Measurements from ENCODE around the gene ASB1. TPM values are rescaled to one million over a fixed set of nuclear protein-coding genes. Genes with fewer than 3 reads are reported as not detected.

The ASB1 gene
- total and polyA plus RNA-seq, 8 donors = 10.7 to 36.8 (median 18.5) TPM

DNA sequence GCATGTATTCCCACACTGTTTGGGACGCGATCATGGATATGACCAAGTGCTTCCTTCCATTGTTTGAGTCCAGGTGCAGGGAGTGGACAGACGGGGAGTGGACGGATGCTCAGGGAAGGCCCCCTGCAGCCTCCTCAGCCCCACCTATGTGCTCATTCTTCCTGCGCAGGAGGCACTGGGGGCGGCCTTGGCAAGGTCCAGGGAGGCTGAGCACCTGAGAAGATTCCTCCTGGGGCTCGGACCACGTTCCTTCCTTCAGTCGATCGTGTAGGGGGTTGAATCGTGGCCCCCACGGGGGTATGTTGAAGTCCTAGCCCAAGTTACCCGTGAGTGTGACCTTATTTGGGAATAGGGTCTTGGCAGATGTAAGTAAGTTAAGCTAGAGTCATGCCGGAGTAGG lies 60.4 kb downstream of the ASB1 start:
- Histone ChIP-seq H3K36me3 (no peaks in the 10 kb centered on the region), H3K27ac (no peak overlapping the region), H3K27me3 (no peaks in the 10 kb centered on the region), H3K4me1 (no peaks in the 10 kb centered on the region), H3K9me3 (peaks cover 0 to 3% (median 0%) of the 10 kb centered on the region in 4 donors), H3K4me3 (no peak overlapping the region)
- DNase-seq = peak in 1 of 2 donors; percentile 23
- TF ChIP-seq, protein P1, sequence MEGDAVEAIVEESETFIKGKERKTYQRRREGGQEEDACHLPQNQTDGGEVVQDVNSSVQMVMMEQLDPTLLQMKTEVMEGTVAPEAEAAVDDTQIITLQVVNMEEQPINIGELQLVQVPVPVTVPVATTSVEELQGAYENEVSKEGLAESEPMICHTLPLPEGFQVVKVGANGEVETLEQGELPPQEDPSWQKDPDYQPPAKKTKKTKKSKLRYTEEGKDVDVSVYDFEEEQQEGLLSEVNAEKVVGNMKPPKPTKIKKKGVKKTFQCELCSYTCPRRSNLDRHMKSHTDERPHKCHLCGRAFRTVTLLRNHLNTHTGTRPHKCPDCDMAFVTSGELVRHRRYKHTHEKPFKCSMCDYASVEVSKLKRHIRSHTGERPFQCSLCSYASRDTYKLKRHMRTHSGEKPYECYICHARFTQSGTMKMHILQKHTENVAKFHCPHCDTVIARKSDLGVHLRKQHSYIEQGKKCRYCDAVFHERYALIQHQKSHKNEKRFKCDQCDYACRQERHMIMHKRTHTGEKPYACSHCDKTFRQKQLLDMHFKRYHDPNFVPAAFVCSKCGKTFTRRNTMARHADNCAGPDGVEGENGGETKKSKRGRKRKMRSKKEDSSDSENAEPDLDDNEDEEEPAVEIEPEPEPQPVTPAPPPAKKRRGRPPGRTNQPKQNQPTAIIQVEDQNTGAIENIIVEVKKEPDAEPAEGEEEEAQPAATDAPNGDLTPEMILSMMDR (IDR thresholded peaks at IDR 0.05) = no peak
- TF ChIP-seq POLR2A (IDR thresholded peaks at IDR 0.05) = no peak
- TF ChIP-seq EP300 (IDR thresholded peaks at IDR 0.05) = no peak
- TF ChIP-seq POLR2AphosphoS5 (IDR thresholded peaks at IDR 0.05) = no peak
- WGBS, 5 donors = 84 to 89% (median 88%) methylated on average over 14 of the region's 14 CpGs
- intact Hi-C loops (cut with DNase I; ENCODE audit: low total_unique reads) = no loop called here

DNA sequence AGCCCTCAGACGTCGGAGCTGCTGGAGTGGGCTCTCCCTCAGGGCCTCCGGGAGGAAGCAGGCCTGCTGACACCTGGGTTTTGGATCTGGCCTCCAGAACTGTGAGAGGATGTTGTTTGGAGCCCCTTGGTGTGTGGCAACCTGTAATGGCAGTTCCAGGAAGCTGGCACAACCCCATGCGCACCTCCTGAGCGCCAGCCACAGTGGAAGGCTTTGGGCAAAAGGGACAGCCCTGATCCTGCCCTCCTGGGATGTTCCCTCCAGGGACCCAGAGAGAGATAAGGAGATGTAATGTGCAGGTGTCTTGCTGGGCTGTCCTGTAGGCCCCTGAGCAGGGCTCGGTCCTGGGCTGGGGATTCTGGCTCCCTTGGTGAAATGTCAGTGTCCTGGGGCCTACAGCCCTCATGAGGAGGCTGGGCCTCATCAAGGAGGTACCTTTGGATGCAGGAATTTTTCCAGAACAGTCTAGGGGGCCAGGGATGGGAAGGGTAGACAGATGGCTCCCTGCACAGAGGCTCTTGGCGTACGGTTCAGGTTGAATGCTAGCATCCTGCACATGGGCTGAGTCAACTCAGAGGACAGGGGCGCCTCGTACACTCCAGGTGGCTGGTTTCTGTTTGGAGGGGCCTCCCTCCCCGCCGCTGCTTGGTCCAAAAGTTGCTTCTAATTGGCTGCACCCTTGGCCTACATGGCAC lies 61.1 kb downstream of the ASB1 start:
- no peak overlapping the region for H3K4me3 ChIP-seq
- no peak overlapping the region for H3K27ac ChIP-seq
- no peaks in the 10 kb centered on the region for H3K36me3 ChIP-seq
- peaks cover 0 to 3% (median 0%) of the 10 kb centered on the region in 4 donors for H3K9me3 ChIP-seq
- TF ChIP-seq POLR2A (IDR thresholded peaks at IDR 0.05) (no peak), POLR2AphosphoS5 (IDR thresholded peaks at IDR 0.05) (no peak), EP300 (IDR thresholded peaks at IDR 0.05) (no peak)
- TF ChIP-seq, protein P1 (IDR thresholded peaks at IDR 0.05) = no peak
- H3K4me1 ChIP-seq = no peaks in the 10 kb centered on the region
- DNase-seq = peak in 1 of 2 donors; percentile 17
- intact Hi-C loops (cut with DNase I; ENCODE audit: low total_unique reads) = no loop called here
- WGBS, 5 donors = 81 to 94% (median 90%) methylated on average over 8 to 12 of the region's 12 CpGs
- no peaks in the 10 kb centered on the region for H3K27me3 ChIP-seq

DNA sequence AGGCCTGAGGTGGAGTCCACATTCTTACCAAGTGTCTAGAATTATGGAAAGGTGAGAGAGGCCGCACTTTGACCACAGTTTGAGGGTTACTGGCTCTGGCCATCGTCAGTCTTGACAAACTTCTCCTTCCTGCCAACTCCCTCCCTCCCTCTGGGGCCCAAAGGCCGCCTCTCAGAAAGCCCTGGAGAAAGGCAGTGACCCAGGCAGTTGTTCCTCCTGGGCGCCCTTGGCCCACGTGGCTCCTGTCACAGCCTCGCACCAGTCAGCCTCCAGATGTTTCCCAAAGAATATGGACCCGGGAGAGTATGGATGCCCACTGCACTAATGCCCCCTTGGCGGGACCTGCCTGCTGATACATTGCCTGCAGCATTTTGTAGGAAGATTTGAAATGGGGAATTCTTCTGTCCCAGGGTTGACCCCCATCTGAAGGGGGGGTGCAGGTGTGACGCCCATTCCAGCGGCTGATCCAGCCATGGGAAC lies 61.7 kb downstream of the ASB1 start:
- Histone ChIP-seq H3K4me1 (no peaks in the 10 kb centered on the region), H3K27me3 (no peaks in the 10 kb centered on the region), H3K36me3 (no peaks in the 10 kb centered on the region), H3K27ac (no peak overlapping the region), H3K9me3 (peaks cover 0 to 3% (median 0%) of the 10 kb centered on the region in 4 donors), H3K4me3 (no peak overlapping the region)
- no peak for TF ChIP-seq EP300 (IDR thresholded peaks at IDR 0.05)
- TF ChIP-seq POLR2AphosphoS5 (IDR thresholded peaks at IDR 0.05) = no peak
- TF ChIP-seq POLR2A (IDR thresholded peaks at IDR 0.05) = no peak
- TF ChIP-seq, protein P1 (IDR thresholded peaks at IDR 0.05) = no peak
- no peak for DNase-seq
- WGBS, 5 donors = 77 to 85% (median 82%) methylated on average over 10 of the region's 10 CpGs
- intact Hi-C loops (cut with DNase I; ENCODE audit: low total_unique reads) = no loop called here

DNA sequence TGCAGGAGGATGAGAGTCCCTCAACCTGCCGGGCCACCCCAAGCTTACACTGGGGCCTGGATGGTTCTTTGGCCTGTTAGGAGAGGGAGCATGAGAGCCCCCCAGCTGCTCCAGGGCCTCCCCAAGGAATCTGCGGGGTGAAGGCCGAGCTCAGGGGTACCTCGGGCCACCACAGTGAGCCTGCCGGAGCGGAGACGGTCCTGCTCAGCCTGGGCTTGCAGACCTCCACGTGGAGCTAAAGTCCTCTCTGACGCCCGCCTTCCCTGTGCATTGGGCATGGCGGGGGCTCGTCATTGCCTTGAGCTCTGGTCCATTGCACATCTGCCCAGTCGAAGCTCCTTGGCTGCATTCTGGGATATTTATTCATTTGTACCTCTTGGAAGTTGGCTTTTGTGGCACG lies 62.7 kb downstream of the ASB1 start:
- WGBS, 5 donors = 81 to 90% (median 87%) methylated on average over 12 to 14 of the region's 14 CpGs
- Histone ChIP-seq H3K27ac (no peak overlapping the region), H3K36me3 (no peaks in the 10 kb centered on the region), H3K9me3 (peaks cover 0 to 2% (median 0%) of the 10 kb centered on the region in 4 donors), H3K4me1 (peaks cover 0 to 3% (median 0%) of the 10 kb centered on the region in 4 donors), H3K27me3 (no peaks in the 10 kb centered on the region), H3K4me3 (no peak overlapping the region)
- peak in 1 of 2 donors; percentile 23 for DNase-seq
- intact Hi-C loops (cut with DNase I; ENCODE audit: low total_unique reads) = no loop called here
- TF ChIP-seq POLR2A (IDR thresholded peaks at IDR 0.05) (no peak), POLR2AphosphoS5 (IDR thresholded peaks at IDR 0.05) (no peak), EP300 (IDR thresholded peaks at IDR 0.05) (no peak)
- TF ChIP-seq, protein P1 (IDR thresholded peaks at IDR 0.05) = no peak
